ENCODE data around the gene LYRM1. TPM values are rescaled to one million over a fixed set of nuclear protein-coding genes. Genes with fewer than 3 reads are reported as not detected.

The LYRM1 gene
- total RNA-seq, 1 experiment from 2014 or later = 67.3 TPM

DNA sequence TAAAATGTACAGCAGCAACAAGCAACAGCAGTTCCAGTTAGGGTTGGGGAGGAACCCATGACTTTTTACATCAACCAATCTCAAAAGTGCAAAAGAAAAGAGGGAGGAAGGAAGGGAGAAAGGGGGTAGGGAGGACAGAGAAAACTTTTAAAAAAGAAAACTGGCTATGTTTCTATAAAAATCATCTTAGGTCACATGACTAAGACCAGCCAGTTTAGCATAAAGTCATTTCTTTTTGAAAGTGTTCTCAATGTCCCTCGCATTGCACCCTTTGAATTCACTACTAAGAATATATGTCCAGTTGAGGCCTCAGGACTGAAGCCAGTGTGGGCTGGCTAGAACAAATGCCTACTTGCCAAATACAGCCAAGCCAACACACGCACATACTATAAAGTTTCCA, 29.3 kb upstream of the LYRM1 start:
- peaks cover 36% of the 10 kb centered on the region for H3K36me3 Mint-ChIP-seq (ENCODE audit: insufficient read depth, unreplicated experiment)
- H3K4me3 Mint-ChIP-seq (ENCODE audit: unreplicated experiment) = no peak overlapping the region
- peaks cover 56% of the 10 kb centered on the region for H3K4me1 Mint-ChIP-seq (ENCODE audit: insufficient read depth, unreplicated experiment)
- no TSS peak for BruUV-seq (replicated peaks)
- H3K9me3 Mint-ChIP-seq (ENCODE audit: unreplicated experiment) = no peaks in the 10 kb centered on the region
- H3K27me3 Mint-ChIP-seq (ENCODE audit: insufficient read depth, unreplicated experiment) = no peaks in the 10 kb centered on the region
- intact Hi-C loops (cut with micrococcal nuclease) = no loop called here
- CTCF ChIA-PET = interaction anchor here (0.6 to 2.4 kb wide), 7 partner anchors 21 to 1552 kb away, joined by 3 to 12 read pairs (median 3); no protein-coding TSS in a partner anchor
- POLR2A ChIA-PET = interaction anchor here (9.9 to 13.3 kb wide), 2 partner anchors 18 to 30 kb away, joined by 260 to 343 read pairs; partner anchors contain the start of genes DCUN1D3 and LYRM1
- H3K27ac Mint-ChIP-seq (ENCODE audit: low read depth, unreplicated experiment) = no peak overlapping the region
- no peak for DNase-seq (ENCODE audit: unreplicated experiment)
- TF ChIP-seq, protein P1, sequence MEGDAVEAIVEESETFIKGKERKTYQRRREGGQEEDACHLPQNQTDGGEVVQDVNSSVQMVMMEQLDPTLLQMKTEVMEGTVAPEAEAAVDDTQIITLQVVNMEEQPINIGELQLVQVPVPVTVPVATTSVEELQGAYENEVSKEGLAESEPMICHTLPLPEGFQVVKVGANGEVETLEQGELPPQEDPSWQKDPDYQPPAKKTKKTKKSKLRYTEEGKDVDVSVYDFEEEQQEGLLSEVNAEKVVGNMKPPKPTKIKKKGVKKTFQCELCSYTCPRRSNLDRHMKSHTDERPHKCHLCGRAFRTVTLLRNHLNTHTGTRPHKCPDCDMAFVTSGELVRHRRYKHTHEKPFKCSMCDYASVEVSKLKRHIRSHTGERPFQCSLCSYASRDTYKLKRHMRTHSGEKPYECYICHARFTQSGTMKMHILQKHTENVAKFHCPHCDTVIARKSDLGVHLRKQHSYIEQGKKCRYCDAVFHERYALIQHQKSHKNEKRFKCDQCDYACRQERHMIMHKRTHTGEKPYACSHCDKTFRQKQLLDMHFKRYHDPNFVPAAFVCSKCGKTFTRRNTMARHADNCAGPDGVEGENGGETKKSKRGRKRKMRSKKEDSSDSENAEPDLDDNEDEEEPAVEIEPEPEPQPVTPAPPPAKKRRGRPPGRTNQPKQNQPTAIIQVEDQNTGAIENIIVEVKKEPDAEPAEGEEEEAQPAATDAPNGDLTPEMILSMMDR (IDR thresholded peaks at IDR 0.05; ENCODE audit: unreplicated experiment) = no peak

DNA sequence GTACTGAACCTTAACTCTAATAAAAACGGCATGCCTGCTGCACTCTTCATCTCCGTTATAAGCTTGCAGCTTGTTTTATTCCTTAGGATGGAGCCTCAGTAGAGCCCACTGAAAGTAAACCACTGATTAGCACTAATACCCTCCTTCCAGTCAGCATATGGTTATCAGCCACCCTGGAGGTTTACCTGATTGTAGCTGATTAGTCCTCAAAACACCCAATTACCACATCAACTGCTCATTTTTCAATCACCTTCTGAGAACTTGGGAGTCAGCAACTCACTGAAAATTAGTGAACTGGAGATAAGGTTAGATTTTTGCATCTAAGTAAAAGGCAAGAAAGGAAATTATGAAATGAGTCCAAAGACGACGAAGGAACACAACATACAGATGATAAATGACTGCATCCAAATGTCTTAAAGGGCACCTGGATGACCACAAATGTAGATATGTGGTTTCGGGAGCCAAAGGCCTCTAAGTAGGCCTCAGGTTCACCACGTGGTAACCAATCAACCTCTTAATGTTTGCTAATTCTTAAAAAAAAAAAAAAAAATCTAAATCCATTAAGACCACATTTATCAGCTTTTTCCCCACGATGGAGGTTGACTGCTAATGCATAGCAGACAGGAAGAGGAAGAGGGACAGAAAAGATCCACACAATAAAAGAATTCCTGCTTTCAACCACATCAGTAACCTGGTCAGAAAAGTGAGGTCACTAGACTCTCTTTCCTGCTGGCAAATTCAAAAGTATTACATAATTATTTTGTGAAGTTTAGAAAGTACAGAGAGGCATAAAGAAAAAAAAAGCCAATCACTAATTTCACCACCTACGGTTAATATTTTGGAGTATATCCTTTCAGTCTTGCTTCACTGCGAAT, 28.4 kb upstream of the LYRM1 start:
- TF ChIP-seq, protein P1 (IDR thresholded peaks at IDR 0.05; ENCODE audit: unreplicated experiment) = no peak
- no TSS peak for BruUV-seq (replicated peaks)
- peaks cover 44% of the 10 kb centered on the region for H3K36me3 Mint-ChIP-seq (ENCODE audit: insufficient read depth, unreplicated experiment)
- CTCF ChIA-PET = interaction anchor here (0.6 to 2.4 kb wide), 6 partner anchors 21 to 1551 kb away, joined by 3 to 12 read pairs (median 3); no protein-coding TSS in a partner anchor
- H3K4me1 Mint-ChIP-seq (ENCODE audit: insufficient read depth, unreplicated experiment) = peaks cover 56% of the 10 kb centered on the region
- H3K27me3 Mint-ChIP-seq (ENCODE audit: insufficient read depth, unreplicated experiment) = no peaks in the 10 kb centered on the region
- POLR2A ChIA-PET = interaction anchor here (9.9 to 13.3 kb wide), 2 partner anchors 19 to 29 kb away, joined by 260 to 343 read pairs; partner anchors contain the start of genes DCUN1D3 and LYRM1
- intact Hi-C loops (cut with micrococcal nuclease) = no loop called here
- no peak overlapping the region for H3K4me3 Mint-ChIP-seq (ENCODE audit: unreplicated experiment)
- peak overlapping the region; percentile 23 for H3K27ac Mint-ChIP-seq (ENCODE audit: low read depth, unreplicated experiment)
- no peak for DNase-seq (ENCODE audit: unreplicated experiment)
- H3K9me3 Mint-ChIP-seq (ENCODE audit: unreplicated experiment) = no peaks in the 10 kb centered on the region

DNA sequence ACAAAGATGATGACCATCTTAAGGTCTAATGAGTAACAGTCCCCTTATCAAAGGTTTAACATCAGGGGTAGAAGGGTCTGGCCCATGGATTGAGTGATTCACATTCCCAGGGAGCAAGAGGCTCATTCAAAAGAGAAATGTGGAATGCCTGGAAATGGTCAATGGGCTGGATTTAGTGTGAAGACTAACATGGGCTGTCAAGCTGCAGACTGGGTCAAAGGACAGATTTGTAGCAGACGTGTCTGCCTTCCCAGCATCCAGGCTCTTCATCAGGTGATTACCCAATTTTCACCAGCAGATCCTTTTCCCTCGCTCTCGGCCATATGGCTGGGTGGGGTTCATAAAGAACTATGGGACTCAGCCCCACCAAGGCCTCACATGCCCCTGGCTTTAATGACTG, 27.2 kb upstream of the LYRM1 start:
- ChIA-PET CTCF (interaction anchor here (0.6 to 1.6 kb wide), 4 partner anchors 9 to 229 kb away, joined by 3 to 5 read pairs (median 4); partner anchors contain the start of genes ERI2 and REXO5), POLR2A (interaction anchor here (2.7 to 13.3 kb wide), 2 partner anchors 22 to 28 kb away, joined by 11 to 343 read pairs; partner anchors contain the start of genes DCUN1D3 and LYRM1)
- Mint-ChIP-seq H3K36me3 (ENCODE audit: insufficient read depth, unreplicated experiment) (peaks cover 48% of the 10 kb centered on the region), H3K9me3 (ENCODE audit: unreplicated experiment) (no peaks in the 10 kb centered on the region), H3K27ac (ENCODE audit: low read depth, unreplicated experiment) (no peak overlapping the region), H3K4me3 (ENCODE audit: unreplicated experiment) (no peak overlapping the region), H3K4me1 (ENCODE audit: insufficient read depth, unreplicated experiment) (peaks cover 51% of the 10 kb centered on the region), H3K27me3 (ENCODE audit: insufficient read depth, unreplicated experiment) (no peaks in the 10 kb centered on the region)
- no peak for DNase-seq (ENCODE audit: unreplicated experiment)
- TF ChIP-seq, protein P1 (IDR thresholded peaks at IDR 0.05; ENCODE audit: unreplicated experiment) = no peak
- no TSS peak for BruUV-seq (replicated peaks)
- intact Hi-C loops (cut with micrococcal nuclease) = no loop called here

DNA sequence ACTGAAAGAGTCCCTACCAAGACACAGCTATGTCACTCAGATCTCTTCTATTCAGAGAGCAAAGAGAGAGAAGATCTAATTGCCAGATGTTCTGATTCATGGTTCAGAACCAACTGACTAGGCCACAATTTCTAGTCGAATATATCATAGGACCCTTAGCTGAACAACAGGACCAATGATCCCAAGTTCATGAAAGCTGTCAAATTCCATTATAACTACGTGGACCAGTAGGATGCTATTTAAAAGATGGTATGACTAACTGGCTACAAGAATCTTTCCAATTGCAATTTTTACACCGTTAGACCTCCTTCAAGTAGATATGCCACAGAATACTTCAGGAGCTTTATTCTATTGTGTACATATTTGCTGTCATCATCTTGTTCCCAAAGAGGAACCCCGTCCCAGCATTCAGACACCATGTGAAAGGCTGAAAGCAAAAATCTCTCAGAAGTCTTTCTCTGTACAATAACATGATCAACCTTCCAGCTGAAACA, 26.4 kb upstream of the LYRM1 start:
- peaks cover 56% of the 10 kb centered on the region for H3K36me3 Mint-ChIP-seq (ENCODE audit: insufficient read depth, unreplicated experiment)
- BruUV-seq (replicated peaks) = no TSS peak
- no peak for DNase-seq (ENCODE audit: unreplicated experiment)
- TF ChIP-seq, protein P1 (IDR thresholded peaks at IDR 0.05; ENCODE audit: unreplicated experiment) = no peak
- CTCF ChIA-PET = interaction anchor here (0.6 to 2.3 kb wide), 9 partner anchors 7 to 68 kb away, joined by 3 to 12 read pairs (median 5); partner anchors contain the start of genes DCUN1D3, ERI2 and REXO5
- H3K9me3 Mint-ChIP-seq (ENCODE audit: unreplicated experiment) = no peaks in the 10 kb centered on the region
- intact Hi-C loops (cut with micrococcal nuclease) = no loop called here
- H3K4me1 Mint-ChIP-seq (ENCODE audit: insufficient read depth, unreplicated experiment) = peaks cover 51% of the 10 kb centered on the region
- no peak overlapping the region for H3K4me3 Mint-ChIP-seq (ENCODE audit: unreplicated experiment)
- no peak overlapping the region for H3K27ac Mint-ChIP-seq (ENCODE audit: low read depth, unreplicated experiment)
- POLR2A ChIA-PET = interaction anchor here (2.5 to 13.3 kb wide), 3 partner anchors 8 to 27 kb away, joined by 11 to 343 read pairs (median 12); partner anchors contain the start of genes DCUN1D3 and LYRM1
- H3K27me3 Mint-ChIP-seq (ENCODE audit: insufficient read depth, unreplicated experiment) = no peaks in the 10 kb centered on the region
